HG03060 (cell line): ENCODE data around the gene TAS1R2.
"Not testable (repeated sequence)": the region's sequence is repeated elsewhere in the genome, so short reads cannot be mapped to it uniquely, and the experiment has no call there.

Source experiments
- ATAC-seq: cut with Tn5 transposase; IDR thresholded peaks from one replicate; pipeline ENCODE4 v1.9.1; 2021; ENCODE audit warnings: low read depth, moderate number of reproducible peaks; ENCODE audit not compliant: unreplicated experiment

Gene TAS1R2

GRCh38 chr1:18870595-18870865 lies 11.1 kb upstream of the TAS1R2 start:
- ATAC-seq, result not testable (repeated sequence)

DNA sequence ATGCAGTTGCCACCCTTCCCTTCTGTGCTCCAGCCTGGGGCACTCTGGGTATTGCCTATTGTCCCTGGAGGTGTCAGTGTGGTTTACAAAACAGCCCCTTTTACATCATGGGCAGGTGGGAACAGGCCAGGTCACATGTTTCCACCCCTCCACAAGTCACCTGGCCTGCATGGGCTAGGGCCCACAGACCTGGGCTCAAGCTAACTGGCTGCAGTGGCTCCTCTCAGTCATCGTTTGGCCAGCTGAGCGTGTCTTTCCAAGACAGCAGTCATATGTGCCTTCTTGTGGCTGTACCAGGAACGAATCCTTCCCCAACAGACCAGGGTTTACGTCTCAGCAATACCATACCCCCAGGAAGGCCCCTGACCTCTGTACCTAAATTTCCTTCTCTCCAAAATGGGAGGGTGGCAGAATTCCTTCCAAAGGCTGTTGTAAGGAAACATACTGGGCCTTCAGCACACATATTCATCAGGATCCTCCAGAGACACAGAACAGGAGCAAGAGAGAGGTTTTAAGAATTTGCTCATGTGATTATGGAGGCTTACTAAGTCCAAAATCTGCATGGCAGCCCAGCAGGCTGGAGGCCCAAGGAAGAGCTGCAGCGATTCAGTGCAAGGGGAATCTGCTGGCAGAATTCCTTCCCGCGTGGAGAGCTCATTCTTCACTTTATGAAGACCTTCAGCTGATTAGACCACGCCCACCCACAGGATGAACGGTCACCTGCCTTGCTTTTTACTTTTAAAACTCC lies 10.6 kb upstream of the TAS1R2 start:
- no peak for ATAC-seq

DNA sequence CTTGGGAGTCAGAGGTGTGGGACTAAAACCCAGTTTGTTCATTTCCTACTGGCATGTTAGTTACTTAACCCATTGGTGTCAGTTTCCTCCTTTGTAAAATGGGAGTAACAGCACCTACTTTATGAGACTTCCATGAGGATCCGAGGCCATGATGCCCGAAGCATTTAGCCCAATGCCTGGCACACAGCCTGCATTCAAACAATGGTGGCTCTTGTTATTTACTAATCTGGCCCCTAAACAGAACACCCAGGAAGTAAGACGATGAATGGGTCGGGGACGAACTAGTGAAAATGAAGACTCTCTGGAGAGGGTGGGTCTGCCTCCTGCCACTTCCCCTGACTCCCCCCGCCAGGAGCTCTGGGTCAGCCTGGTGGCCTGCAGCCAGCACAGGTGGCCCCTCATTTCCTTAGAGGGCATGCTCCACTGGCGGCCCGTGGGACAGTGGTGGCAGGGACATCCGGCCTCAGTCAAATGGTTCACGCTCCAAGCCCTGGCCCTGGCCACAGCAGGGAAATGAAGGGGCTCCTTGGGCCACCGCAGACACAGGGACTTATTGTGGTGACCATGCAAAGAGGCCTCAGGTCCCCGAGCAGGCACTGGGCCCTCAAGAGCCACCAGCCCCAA lies 9.5 kb upstream of the TAS1R2 start:
- ATAC-seq, result no peak

GRCh38 chr1:18868354-18868753 lies 8.9 kb upstream of the TAS1R2 start:
- ATAC-seq, result no peak

DNA sequence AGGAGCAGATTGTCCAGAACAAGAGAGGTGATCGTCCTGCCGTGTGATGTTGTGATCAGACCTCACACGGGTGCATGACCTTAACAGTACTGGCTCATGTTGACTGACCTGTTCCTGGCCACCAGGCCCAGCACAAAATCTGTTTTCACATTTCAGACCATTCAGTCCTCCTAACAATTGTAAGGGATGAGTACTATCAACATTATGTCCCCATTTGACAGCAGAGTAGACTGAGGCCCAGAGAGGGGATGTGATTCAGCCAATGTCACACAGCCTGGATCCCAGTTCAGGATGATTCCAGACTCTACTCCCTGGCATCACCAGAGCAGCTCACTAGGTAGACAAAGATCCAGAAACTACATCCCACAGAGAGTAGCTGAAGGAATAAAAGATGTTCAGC lies 7.4 kb upstream of the TAS1R2 start:
- ATAC-seq, result no peak

- ATAC-seq, result no peak
Measured at GRCh38 chr1:18866314-18866713, 6.9 kb upstream of the TAS1R2 start.

- ATAC-seq, result no peak
Measured at GRCh38 chr1:18865176-18865575, 5.7 kb upstream of the TAS1R2 start.

DNA sequence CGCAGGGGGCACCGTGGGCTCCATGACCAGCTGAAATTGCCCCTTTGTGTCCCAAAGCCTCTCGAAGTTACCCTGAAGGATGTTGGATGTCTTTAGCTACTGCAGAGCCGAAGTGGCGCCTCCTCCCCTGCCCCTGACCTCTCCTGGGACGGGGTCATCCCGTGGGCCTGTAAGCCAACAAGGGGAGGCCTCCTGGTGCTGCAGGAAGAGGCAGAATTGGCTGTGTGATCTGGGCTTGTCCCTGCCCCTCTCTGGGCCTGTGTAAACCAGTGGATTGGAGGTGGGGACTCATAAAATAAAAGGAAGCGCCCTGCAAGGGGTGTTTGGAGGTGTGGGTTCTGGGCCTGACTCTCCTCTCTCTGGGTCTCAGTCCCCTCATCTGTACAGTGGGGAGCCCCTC lies 2.1 kb upstream of the TAS1R2 start:
- ATAC-seq, result no peak

- no peak for ATAC-seq
Measured at GRCh38 chr1:18861082-18861481, 1.6 kb upstream of the TAS1R2 start.

GRCh38 chr1:18858070-18858688 lies 1.3 kb downstream of the TAS1R2 start:
- no peak for ATAC-seq

GRCh38 chr1:18856435-18856834 lies 3.0 kb downstream of the TAS1R2 start:
- ATAC-seq, result no peak

DNA sequence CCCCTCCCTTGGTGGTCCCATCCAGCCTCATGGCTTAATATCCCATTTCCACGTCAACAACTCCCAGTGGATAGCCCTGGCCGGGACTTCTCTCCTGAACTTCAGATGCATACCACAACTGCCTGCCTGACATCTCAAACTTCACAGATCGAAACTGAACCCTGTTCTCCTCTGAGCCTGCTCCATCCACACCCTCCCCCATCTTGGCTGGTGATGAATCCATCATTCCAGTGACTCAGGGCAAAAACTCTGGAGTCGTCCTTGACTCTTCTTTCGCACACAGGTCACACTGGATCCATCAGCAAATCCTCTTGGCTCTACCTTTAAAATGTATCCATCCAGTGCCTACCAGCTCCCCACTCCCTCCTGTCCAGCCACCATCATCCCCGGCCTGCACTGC lies 3.9 kb downstream of the TAS1R2 start:
- ATAC-seq, result no peak

GRCh38 chr1:18854331-18855025 lies 5.0 kb downstream of the TAS1R2 start:
- ATAC-seq, result no peak

GRCh38 chr1:18852501-18852900 lies 7.0 kb downstream of the TAS1R2 start:
- no peak for ATAC-seq

- ATAC-seq, result no peak
Measured at GRCh38 chr1:18849261-18849711, 10.2 kb downstream of the TAS1R2 start.

GRCh38 chr1:18847723-18848122 lies 11.7 kb downstream of the TAS1R2 start:
- ATAC-seq, result not testable (repeated sequence)

- ATAC-seq, result no peak
Measured at GRCh38 chr1:18840145-18840544, 19.3 kb downstream of the TAS1R2 start.

DNA sequence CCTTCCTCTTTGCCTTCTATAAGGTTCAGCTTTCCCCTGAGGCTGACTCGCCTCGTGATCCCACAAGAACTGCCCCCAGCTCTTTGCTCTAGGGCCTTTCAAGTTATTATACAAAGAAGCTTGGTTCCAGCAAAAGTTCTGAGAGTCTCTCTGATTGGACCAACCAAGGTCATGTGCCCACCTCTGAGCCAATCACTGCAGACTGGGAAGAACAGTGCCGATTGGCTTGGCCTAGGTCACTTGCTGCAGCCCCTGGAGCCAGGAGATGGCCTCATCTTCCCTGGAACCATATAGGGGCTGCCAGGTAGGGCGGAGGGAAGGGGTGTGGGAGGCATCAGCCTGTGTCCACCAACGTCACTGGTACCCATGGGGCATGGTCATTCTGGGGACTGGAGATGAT lies 22.8 kb downstream of the TAS1R2 start:
- no peak for ATAC-seq

- ATAC-seq, result not testable (repeated sequence)
Measured at GRCh38 chr1:18832319-18832718, 27.1 kb downstream of the TAS1R2 start.

- no peak for ATAC-seq
Measured at GRCh38 chr1:18831656-18832055, 27.8 kb downstream of the TAS1R2 start.

- no peak for ATAC-seq
Measured at GRCh38 chr1:18830596-18830995, 28.9 kb downstream of the TAS1R2 start.
